Measurements from ENCODE around the gene AHNAK2. TPM values are rescaled to one million over a fixed set of nuclear protein-coding genes. Genes with fewer than 3 reads are reported as not detected.

The AHNAK2 gene
- total RNA-seq, 1 experiment from 2014 or later: 45.0 TPM

GRCh38 chr14:104928391-104929133 is 49.6 kb downstream of the AHNAK2 start:
- Histone ChIP-seq H3K9ac (ENCODE audit: low read length) (no peak overlapping the region), H3K4me1 (ENCODE audit: control insufficient read depth in 1 of 2, insufficient read depth in 2 of 2, low read length in 2 of 2) (peaks cover 0 to 7% of the 10 kb centered on the region in 2 experiments; a peak in 1 of 4 replicates), H3K79me2 (ENCODE audit: insufficient read depth, low read length) (no peaks in the 10 kb centered on the region), H3K4me2 (ENCODE audit: low read length) (no peak overlapping the region), H3K9me3 (ENCODE audit: control insufficient read depth in 1 of 2, insufficient read depth in 1 of 2, low read depth in 1 of 2, low read length in 2 of 2) (peaks cover 0 to 8% of the 10 kb centered on the region in 2 experiments; a peak in 1 of 4 replicates), H2AFZ (ENCODE audit: low read depth, low read length, poor library complexity, severe bottlenecking) (no peak overlapping the region), H3K36me3 (ENCODE audit: control insufficient read depth in 1 of 2, insufficient read depth in 2 of 2, low read length in 2 of 2) (no peaks in the 10 kb centered on the region), H3K4me3 (replicated peaks in 1 of 2; ENCODE audit: low read depth in 1 of 2, low read length in 2 of 2) (no peak overlapping the region), H3K27ac (ENCODE audit: low read depth, low read length) (no peak overlapping the region), H3K27me3 (ENCODE audit: insufficient read depth, low read length) (no peaks in the 10 kb centered on the region), H4K20me1 (ENCODE audit: insufficient read depth) (no peaks in the 10 kb centered on the region), H3K9me2 (ENCODE audit: insufficient read depth) (no peaks in the 10 kb centered on the region)
- ChIA-PET RAD21 (ENCODE audit: low non-redundant PET in 1 of 2, low total read pairs in 2 of 2, uncharacterized antibody in 2 of 2, unreplicated experiment in 2 of 2) (no interaction called here), CTCF (no interaction called here), POLR2A (interaction anchor here (0.6 kb wide), 1 partner anchor 64 kb away, joined by 4 read pairs; no protein-coding TSS in a partner anchor)
- DNase-seq (ENCODE audit: low read depth, low spot score): no peak
- TF ChIP-seq ZNF274 (IDR thresholded peaks at IDR 0.05; ENCODE audit: low read depth, low read length) (no peak), JUND (IDR thresholded peaks at IDR 0.05) (no peak), RAD21 (IDR thresholded peaks at IDR 0.05; ENCODE audit: low read depth) (no peak), SIN3A (IDR thresholded peaks at IDR 0.05; ENCODE audit: low read depth) (no peak), TCF7L2 (IDR thresholded peaks at IDR 0.05; ENCODE audit: borderline replicate concordance, extremely low read depth, insufficient read depth, insufficient read length) (no peak), SRF (IDR thresholded peaks at IDR 0.05; ENCODE audit: low read depth) (no peak), EZH2phosphoT487 (IDR thresholded peaks at IDR 0.05; ENCODE audit: borderline replicate concordance) (no peak), ZBTB33 (IDR thresholded peaks at IDR 0.05; ENCODE audit: extremely low read depth, insufficient replicate concordance, low read length) (no peak), MAX (IDR thresholded peaks at IDR 0.05) (no peak), CEBPB (IDR thresholded peaks at IDR 0.05; ENCODE audit: low read depth) (no peak), SP1 (IDR thresholded peaks at IDR 0.05; ENCODE audit: low read depth) (no peak), CBX3 (IDR thresholded peaks at IDR 0.05; ENCODE audit: low read depth) (no peak), FOSL1 (IDR thresholded peaks at IDR 0.05; ENCODE audit: low read depth) (no peak), YY1 (IDR thresholded peaks at IDR 0.05; ENCODE audit: extremely low read depth, insufficient replicate concordance, low read depth, low read length) (no peak), EZH2 (IDR thresholded peaks at IDR 0.05) (no peak), ZFX (IDR thresholded peaks at IDR 0.05) (no peak), REST (IDR thresholded peaks at IDR 0.05; ENCODE audit: low read depth) (no peak)
- TF ChIP-seq, protein P1, sequence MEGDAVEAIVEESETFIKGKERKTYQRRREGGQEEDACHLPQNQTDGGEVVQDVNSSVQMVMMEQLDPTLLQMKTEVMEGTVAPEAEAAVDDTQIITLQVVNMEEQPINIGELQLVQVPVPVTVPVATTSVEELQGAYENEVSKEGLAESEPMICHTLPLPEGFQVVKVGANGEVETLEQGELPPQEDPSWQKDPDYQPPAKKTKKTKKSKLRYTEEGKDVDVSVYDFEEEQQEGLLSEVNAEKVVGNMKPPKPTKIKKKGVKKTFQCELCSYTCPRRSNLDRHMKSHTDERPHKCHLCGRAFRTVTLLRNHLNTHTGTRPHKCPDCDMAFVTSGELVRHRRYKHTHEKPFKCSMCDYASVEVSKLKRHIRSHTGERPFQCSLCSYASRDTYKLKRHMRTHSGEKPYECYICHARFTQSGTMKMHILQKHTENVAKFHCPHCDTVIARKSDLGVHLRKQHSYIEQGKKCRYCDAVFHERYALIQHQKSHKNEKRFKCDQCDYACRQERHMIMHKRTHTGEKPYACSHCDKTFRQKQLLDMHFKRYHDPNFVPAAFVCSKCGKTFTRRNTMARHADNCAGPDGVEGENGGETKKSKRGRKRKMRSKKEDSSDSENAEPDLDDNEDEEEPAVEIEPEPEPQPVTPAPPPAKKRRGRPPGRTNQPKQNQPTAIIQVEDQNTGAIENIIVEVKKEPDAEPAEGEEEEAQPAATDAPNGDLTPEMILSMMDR (IDR thresholded peaks at IDR 0.05 in 2 of 3, conservative IDR thresholded peaks at IDR 0.05 in 1 of 3; ENCODE audit: borderline replicate concordance in 1 of 3, insufficient read depth in 1 of 3, low read depth in 2 of 3, low read length in 2 of 3): no peak
- TF ChIP-seq, protein P2, sequence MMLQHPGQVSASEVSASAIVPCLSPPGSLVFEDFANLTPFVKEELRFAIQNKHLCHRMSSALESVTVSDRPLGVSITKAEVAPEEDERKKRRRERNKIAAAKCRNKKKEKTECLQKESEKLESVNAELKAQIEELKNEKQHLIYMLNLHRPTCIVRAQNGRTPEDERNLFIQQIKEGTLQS (IDR thresholded peaks at IDR 0.05): no peak
- intact Hi-C loops (cut with micrococcal nuclease): no loop called here
- ATAC-seq: no peak
- no TSS peak for BruUV-seq (replicated peaks)

Measured in HCT116 (cell line).